H1 (cell line): Measurements from ENCODE around the gene SLCO2A1. TPM values are rescaled to one million over a fixed set of nuclear protein-coding genes. Genes with fewer than 3 reads are reported as not detected.
A peak's percentile ranks its signal among the peaks of the same experiment; 100 is the strongest.

Experiments
- CTCF ChIA-PET: fragments of 300-600 bp; sonication (Branson Sonifier 250); formaldehyde crosslinking; loops from one replicate; lab custom pipeline; 2021; ENCODE audit not compliant: partially characterized antibody; lab: Charles Lee
- POLR2A ChIA-PET: fragments of 300-600 bp; sonication (Branson Sonifier 250); formaldehyde crosslinking; loops from one replicate; lab custom pipeline; 2021; ENCODE audit warnings: inconsistent platforms; ENCODE audit not compliant: partially characterized antibody; lab: Charles Lee
- DNase-seq, 2 experiments: peaks; one replicate each; pipeline versions ENCODE4 v3.0.0 to v3.0.0-alpha.2; 2010 to 2022; ENCODE audit warnings: low spot score in 2 of 2, low read depth in 1 of 2, mixed read lengths in 1 of 2
- FAIRE-seq: peaks from 2 replicates; lab custom pipeline; 2011; peaks lifted over from hg19 to GRCh38; lab: Jason Lieb, UNC
- H2AFZ ChIP-seq: 2 replicates; pipeline ENCODE4 v1.8.1; 2012; ENCODE audit warnings: low read length, inconsistent platforms
- H2AK5ac ChIP-seq: 2 replicates; pipeline ENCODE4 v1.6.1; 2013; ENCODE audit warnings: low read depth, low read length
- H2BK120ac ChIP-seq: replicated peaks from 2 replicates; pipeline ENCODE3; 2013; ENCODE audit warnings: low read depth, low read length, inconsistent platforms
- H2BK12ac ChIP-seq: 2 replicates; pipeline ENCODE4 v1.6.1; 2013; ENCODE audit warnings: low read depth, low read length
- H2BK15ac ChIP-seq: 2 replicates; pipeline ENCODE4 v1.6.1; 2013; ENCODE audit warnings: low read length
- H2BK20ac ChIP-seq: 2 replicates; pipeline ENCODE4 v1.6.1; 2013; ENCODE audit warnings: low read length
- H2BK5ac ChIP-seq: 2 replicates; pipeline ENCODE4 v1.6.1; 2013; ENCODE audit warnings: low read depth, low read length
- H3K14ac ChIP-seq: 2 replicates; pipeline ENCODE4 v1.6.1; 2013; ENCODE audit warnings: inconsistent platforms; ENCODE audit not compliant: insufficient read length
- H3K18ac ChIP-seq: 2 replicates; pipeline ENCODE4 v1.6.1; 2013; ENCODE audit warnings: low read length; ENCODE audit errors: extremely low read depth
- H3K23ac ChIP-seq: 2 replicates; pipeline ENCODE4 v1.6.1; 2013; ENCODE audit warnings: inconsistent platforms; ENCODE audit not compliant: insufficient read length
- H3K23me2 ChIP-seq: 2 replicates; pipeline ENCODE4 v1.6.1; 2013; ENCODE audit warnings: low read depth, low read length
- H3K27ac ChIP-seq: 2 replicates; pipeline ENCODE4 v1.6.1; 2011; ENCODE audit warnings: low read depth, low read length, inconsistent platforms
- H3K27me3 ChIP-seq, 4 experiments: replicated peaks in 1 of 4; 1 replicate in 1 of 4; 2 replicates in 3 of 4; pipeline versions ENCODE4 v1.6.1 to v1.8.1; 2011 to 2013; ENCODE audit warnings: low read length in 3 of 4, mild to moderate bottlenecking in 3 of 4, inconsistent platforms in 2 of 4, mixed read lengths in 2 of 4, moderate library complexity in 1 of 4; ENCODE audit not compliant: control insufficient read depth in 3 of 4, insufficient read depth in 3 of 4; ENCODE audit errors: extremely low read depth in 1 of 4
- H3K36me3 ChIP-seq, 4 experiments: 2 replicates each; pipeline versions ENCODE4 v1.6.1 to v1.8.1; 2011 to 2013; ENCODE audit warnings: mild to moderate bottlenecking in 4 of 4, low read length in 3 of 4, moderate library complexity in 2 of 4, control low read depth in 1 of 4, inconsistent platforms in 1 of 4; ENCODE audit not compliant: insufficient read depth in 4 of 4, control insufficient read depth in 2 of 4
- H3K4ac ChIP-seq: replicated peaks from 2 replicates; pipeline ENCODE3; 2013; ENCODE audit warnings: low read length, low read depth, mixed read lengths, inconsistent platforms; ENCODE audit not compliant: insufficient read length
- H3K4me1 ChIP-seq, 4 experiments: replicated peaks in 1 of 4; 1 replicate in 1 of 4; 2 replicates in 3 of 4; pipeline versions ENCODE4 v1.6.1 to v1.8.1; 2011 to 2013; ENCODE audit warnings: low read length in 3 of 4, inconsistent platforms in 2 of 4, mixed read lengths in 1 of 4; ENCODE audit not compliant: insufficient read depth in 4 of 4, control insufficient read depth in 3 of 4
- H3K4me2 ChIP-seq, 2 experiments: 2 replicates each; pipeline versions ENCODE4 v1.6.1 to v1.8.1; 2011 to 2013; ENCODE audit warnings: low read depth in 2 of 2, low read length in 2 of 2, control low read depth in 1 of 2, inconsistent platforms in 1 of 2, mild to moderate bottlenecking in 1 of 2; ENCODE audit not compliant: insufficient read depth in 1 of 2
- H3K4me3 ChIP-seq, 4 experiments: fragments of 200-600, 300-600 bp in 1 of 4; sonication (generic), shearing (Covaris generic), sonication (Bioruptor Twin) in 1 of 4; 2 replicates each; pipeline versions ENCODE4 v1.5.1 to v1.8.1; 2011 to 2016; ENCODE audit warnings: low read length in 4 of 4, low read depth in 3 of 4, control low read depth in 2 of 4, inconsistent platforms in 2 of 4, mild to moderate bottlenecking in 2 of 4, mixed read lengths in 1 of 4, moderate library complexity in 1 of 4; ENCODE audit not compliant: insufficient read depth in 2 of 4; ENCODE audit errors: extremely low read depth in 1 of 4
- H3K56ac ChIP-seq: replicated peaks from 2 replicates; pipeline ENCODE3; 2013; ENCODE audit warnings: low read depth, mild to moderate bottlenecking, mixed read lengths, low read length, inconsistent platforms; ENCODE audit not compliant: insufficient read length
- H3K79me1 ChIP-seq: 2 replicates; pipeline ENCODE4 v1.6.1; 2013; ENCODE audit warnings: low read depth, low read length, control low read depth
- H3K79me2 ChIP-seq, 2 experiments: 2 replicates each; pipeline versions ENCODE4 v1.6.1 to v1.8.1; 2012 to 2013; ENCODE audit warnings: low read length in 2 of 2, mild to moderate bottlenecking in 2 of 2, inconsistent platforms in 1 of 2; ENCODE audit not compliant: insufficient read depth in 2 of 2, control insufficient read depth in 1 of 2
- H3K9ac ChIP-seq, 4 experiments: replicated peaks in 1 of 4; 1 replicate in 1 of 4; 2 replicates in 3 of 4; pipeline versions ENCODE4 v1.6.1 to v1.8.1; 2011 to 2013; ENCODE audit warnings: low read depth in 3 of 4, low read length in 3 of 4, control low read depth in 2 of 4, mild to moderate bottlenecking in 2 of 4, moderate library complexity in 2 of 4, inconsistent platforms in 1 of 4; ENCODE audit errors: extremely low read depth in 1 of 4
- H3K9me3 ChIP-seq, 2 experiments: 2 replicates each; pipeline versions ENCODE4 v1.6.1 to v1.8.1; 2012 to 2013; ENCODE audit warnings: mild to moderate bottlenecking in 2 of 2, moderate library complexity in 2 of 2, control low read depth in 1 of 2, inconsistent platforms in 1 of 2, low read depth in 1 of 2, low read length in 1 of 2, mixed read lengths in 1 of 2; ENCODE audit not compliant: insufficient read depth in 2 of 2
- H4K20me1 ChIP-seq, 2 experiments: replicated peaks in 1 of 2; 2 replicates each; pipeline versions ENCODE3 to v1.8.1; 2011 to 2013; ENCODE audit warnings: inconsistent platforms in 2 of 2, low read length in 2 of 2, mild to moderate bottlenecking in 1 of 2; ENCODE audit not compliant: insufficient read depth in 2 of 2, control insufficient read depth in 1 of 2
- H4K5ac ChIP-seq: 2 replicates; pipeline ENCODE4 v1.6.1; 2013; ENCODE audit warnings: low read length, low read depth, mixed read lengths, inconsistent platforms; ENCODE audit not compliant: insufficient read length
- H4K8ac ChIP-seq: 2 replicates; pipeline ENCODE4 v1.8.0; 2013; ENCODE audit warnings: mild to moderate bottlenecking, moderate library complexity, low read length, inconsistent platforms; ENCODE audit not compliant: insufficient read depth; ENCODE audit errors: extremely low read depth
- H4K91ac ChIP-seq: replicated peaks from 2 replicates; pipeline ENCODE3; 2013; ENCODE audit warnings: low read length, mixed read lengths, inconsistent platforms; ENCODE audit not compliant: insufficient read length
- BACH1 ChIP-seq: IDR thresholded peaks from 2 replicates; pipeline ENCODE4 v1.6.1; 2012; ENCODE audit warnings: low read length, improper control_type of control experiment
- BRCA1 ChIP-seq: IDR thresholded peaks from 2 replicates; pipeline ENCODE4 v1.6.1; 2012; ENCODE audit warnings: low read depth, low read length, improper control_type of control experiment
- CHD1 ChIP-seq: IDR thresholded peaks from 2 replicates; pipeline ENCODE4 v1.6.1; 2012; ENCODE audit warnings: low read depth, low read length, improper control_type of control experiment
- CREB1 ChIP-seq: IDR thresholded peaks from 2 replicates; pipeline ENCODE4 v1.6.1; 2012; ENCODE audit warnings: inconsistent platforms
- EGR1 ChIP-seq: IDR thresholded peaks from 2 replicates; pipeline ENCODE4 v1.6.1; 2011; ENCODE audit warnings: low read depth, low read length, borderline replicate concordance
- FOSL1 ChIP-seq: IDR thresholded peaks from 2 replicates; pipeline ENCODE4 v1.6.1; 2011; ENCODE audit warnings: mild to moderate bottlenecking, low read depth, low read length, moderate library complexity; ENCODE audit not compliant: insufficient read depth
- HDAC2 ChIP-seq, 2 experiments: fragments of 300-600 bp in 1 of 2; sonication (generic) in 1 of 2; IDR thresholded peaks; 2 replicates each; pipeline ENCODE4 v1.6.1; 2011 to 2012; ENCODE audit warnings: low read depth in 2 of 2, low read length in 2 of 2, mild to moderate bottlenecking in 2 of 2, moderate library complexity in 2 of 2, borderline replicate concordance in 1 of 2, inconsistent platforms in 1 of 2
- JUN ChIP-seq: IDR thresholded peaks from 2 replicates; pipeline ENCODE4 v1.6.1; 2011; ENCODE audit warnings: low read depth, mild to moderate bottlenecking, improper control_type of control experiment, low read length
- KDM1A ChIP-seq: fragments of 200-600, 300-600 bp; sonication (generic); IDR thresholded peaks from 2 replicates; pipeline ENCODE4 v1.7.1; 2016; ENCODE audit warnings: mild to moderate bottlenecking, low read length, borderline replicate concordance
- MAX ChIP-seq: IDR thresholded peaks from 2 replicates; pipeline ENCODE4 v1.6.1; 2012; ENCODE audit warnings: inconsistent platforms
- NANOG ChIP-seq: IDR thresholded peaks from 2 replicates; pipeline ENCODE4 v1.6.1; 2011; ENCODE audit warnings: low read length, low read depth, mild to moderate bottlenecking, inconsistent platforms; ENCODE audit not compliant: insufficient read depth, poor library complexity, severe bottlenecking
- SUZ12 ChIP-seq: fragments of 200-600 bp; sonication (generic); IDR thresholded peaks from 2 replicates; pipeline ENCODE4 v1.6.1; 2012; ENCODE audit warnings: mild to moderate bottlenecking, inconsistent platforms, low read length, moderate library complexity, mixed read lengths
- TAF7 ChIP-seq: optimal IDR thresholded peaks from 2 replicates; pipeline ENCODE3; 2011; ENCODE audit warnings: low read depth, mild to moderate bottlenecking, inconsistent platforms, low read length, moderate library complexity, borderline replicate concordance
- WGBS, 2 experiments: shearing (Covaris generic) in 1 of 2; methylation state at CpG; one replicate each; pipeline versions ENCODE4 v1.1.6 to v1.1.7; 2013 to 2015; ENCODE audit warnings: low lambda C conversion rate in 2 of 2, mixed read lengths in 2 of 2, inconsistent platforms in 1 of 2, low coverage in 1 of 2, missing lambda C conversion rate in 1 of 2; ENCODE audit not compliant: insufficient replicate concordance in 2 of 2, insufficient coverage in 1 of 2, insufficient read length in 1 of 2; ENCODE audit errors: extremely low coverage in 1 of 2, missing lambda C conversion rate in 1 of 2; 5-methylcytosine and 5-hydroxymethylcytosine counted together
- polyA plus RNA-seq, 7 experiments: library from polyadenylated mRNA; depleted of rRNA in 3 of 7; stranded (reverse) in 5 of 7; unstranded in 2 of 7; fragments of >200 nt in 5 of 7; fragments of 200-250 nt in 2 of 7; gene quantifications; 1 replicate in 5 of 7; 2 replicates in 1 of 7; 4 replicates in 1 of 7; pipeline versions ENCODE4 v1.2.1 to v1.2.3, GENCODE V29; 2011 to 2013; ENCODE audit warnings: missing spikeins in 2 of 7, mixed read lengths in 2 of 7
- total RNA-seq: library from RNA; stranded (reverse); fragmentation: NEBNext Ultra II Directional; extraction: Animal tissue kit (Norgen Biotek cat#: 25700); gene quantifications from 2 replicates; pipeline ENCODE4 v1.2.1, GENCODE V29; 2021

SLCO2A1 gene
- total and polyA plus RNA-seq, 2 of the 8 experiments (the other 6 are each of a cell fraction or from before 2014, with no cell fraction given) = 1.1 to 2.3 TPM

GRCh38 chr3:134038071-134038491 lies 8.4 kb upstream of the SLCO2A1 start:
- Histone ChIP-seq H2BK120ac (no peak overlapping the region), H3K79me2 (no peaks in the 10 kb centered on the region), H2AK5ac (peak overlapping the region; percentile 97; the same call in 1 of the 2 replicates), H2AFZ (no peak overlapping the region), H4K20me1 (no peaks in the 10 kb centered on the region), H3K23me2 (no peaks in the 10 kb centered on the region), H3K9me3 (peaks cover 5 to 14% of the 10 kb centered on the region in 2 experiments), H3K4me2 (no peak overlapping the region), H3K56ac (peak overlapping the region; percentile 13), H2BK15ac (no peak overlapping the region), H4K8ac (no peak overlapping the region; the same call in 1 of the 2 replicates), H3K79me1 (no peaks in the 10 kb centered on the region), H2BK12ac (peak overlapping the region; percentile 30; the same call in 1 of the 2 replicates), H3K27me3 (no peaks in the 10 kb centered on the region), H3K4ac (no peak overlapping the region), H3K9ac (no peak overlapping the region; a peak in 1 of 7 replicates), H4K5ac (no peak overlapping the region), H3K27ac (no peak overlapping the region), H3K36me3 (no peaks in the 10 kb centered on the region; a peak in 1 of 8 replicates), H3K23ac (no peak overlapping the region), H3K18ac (no peak overlapping the region), H4K91ac (peak overlapping the region; percentile 92), H3K4me1 (no peaks in the 10 kb centered on the region; a peak in 1 of 7 replicates), H2BK20ac (no peak overlapping the region), H2BK5ac (no peak overlapping the region), H3K14ac (no peak overlapping the region), H3K4me3 (no peak overlapping the region)
- 84% methylated on average over 10 of the region's 10 CpGs; no CpG with 5 or more reads in 1 of the 2 experiments for WGBS, 2 experiments
- FAIRE-seq (no peak), DNase-seq (peak in 1 of 2 experiments; percentile 31)
- ChIA-PET POLR2A (no interaction called here), CTCF (interaction anchor here (1.2 to 1.7 kb wide), 4 partner anchors 73 to 110 kb away, joined by 3 to 4 read pairs (median 4); no protein-coding TSS in a partner anchor)
- TF ChIP-seq NANOG (no peak), BACH1 (no peak), HDAC2 (IDR thresholded peaks at IDR 0.05; ENCODE audit: borderline replicate concordance in 1 of 2, low read depth in 2 of 2, low read length in 2 of 2) (no peak), MAX (no peak), CHD1 (no peak), TAF7 (no peak), EGR1 (no peak), KDM1A (no peak), CREB1 (no peak), JUN (no peak), BRCA1 (no peak), SUZ12 (no peak), FOSL1 (no peak)
